ENCODE data around the gene FNDC7.
"Not testable (repeated sequence)": the region's sequence is repeated elsewhere in the genome, so short reads cannot be mapped to it uniquely, and the experiment has no call there.

The FNDC7 gene

DNA sequence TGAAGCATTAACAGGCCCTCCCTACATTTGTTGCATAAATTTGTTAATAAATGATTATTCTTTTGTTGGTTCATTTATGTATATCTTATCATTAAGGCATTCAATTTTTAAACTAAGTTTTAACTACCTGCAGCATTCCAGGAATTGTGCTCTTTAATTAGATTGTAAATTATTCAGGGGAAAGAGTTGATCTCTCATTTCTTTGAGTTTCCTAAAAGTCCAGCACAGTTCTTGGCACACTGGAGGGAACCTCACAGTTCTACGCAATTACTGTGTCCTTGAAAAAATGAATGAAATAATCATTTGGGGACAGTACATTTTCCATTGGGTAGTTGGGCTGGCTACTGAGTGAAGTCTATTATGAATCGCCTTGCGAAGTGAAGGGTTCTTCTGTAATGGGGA, 33.3 kb downstream of the FNDC7 start:
- DNase-seq: no peak

DNA sequence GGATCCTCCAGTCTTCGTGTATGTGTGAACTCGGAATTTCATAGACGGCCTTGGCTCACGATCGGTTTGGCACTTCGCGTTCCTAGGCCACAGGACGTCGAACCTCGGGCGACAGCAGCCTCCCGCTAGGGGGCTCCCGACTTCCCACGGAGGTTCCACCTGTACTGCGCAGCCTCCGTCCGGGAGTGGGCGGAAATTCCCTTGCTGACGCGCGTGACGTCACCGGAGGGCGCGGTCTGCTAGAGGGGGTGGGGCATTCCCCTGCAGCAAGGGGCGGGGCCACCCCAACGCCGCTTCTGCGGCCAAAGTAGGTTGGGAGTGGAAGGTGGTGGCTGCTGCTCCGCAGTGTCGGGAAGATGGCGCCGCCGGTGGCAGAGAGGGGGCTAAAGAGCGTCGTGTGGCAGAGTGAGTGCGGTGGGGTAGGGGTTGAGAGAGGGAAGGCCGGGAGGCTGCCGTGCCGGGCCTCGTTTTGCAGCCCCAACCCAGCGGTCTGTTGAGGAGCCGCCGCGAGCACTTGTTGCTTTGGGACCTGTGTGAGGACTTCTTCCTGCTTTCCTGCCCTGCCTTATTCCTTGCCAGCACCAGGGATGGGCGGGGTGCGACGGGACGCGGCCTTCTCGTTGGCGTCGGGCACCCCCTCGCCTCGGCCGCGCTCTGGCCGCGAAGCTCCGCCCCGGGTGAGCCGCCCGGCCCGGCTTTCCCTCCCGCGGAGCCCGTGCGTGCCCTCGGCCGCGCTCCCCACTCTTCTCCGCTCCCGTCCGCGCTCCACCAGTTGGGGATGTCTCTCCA, 33.9 kb downstream of the FNDC7 start, which contains the start of gene STXBP3:
TSS of gene STXBP3 (plus strand) at position 293 of the 789 bp plus-strand sequence. CDS start at position 357, 64 bp downstream.
- peak; percentile 100 for DNase-seq

DNA sequence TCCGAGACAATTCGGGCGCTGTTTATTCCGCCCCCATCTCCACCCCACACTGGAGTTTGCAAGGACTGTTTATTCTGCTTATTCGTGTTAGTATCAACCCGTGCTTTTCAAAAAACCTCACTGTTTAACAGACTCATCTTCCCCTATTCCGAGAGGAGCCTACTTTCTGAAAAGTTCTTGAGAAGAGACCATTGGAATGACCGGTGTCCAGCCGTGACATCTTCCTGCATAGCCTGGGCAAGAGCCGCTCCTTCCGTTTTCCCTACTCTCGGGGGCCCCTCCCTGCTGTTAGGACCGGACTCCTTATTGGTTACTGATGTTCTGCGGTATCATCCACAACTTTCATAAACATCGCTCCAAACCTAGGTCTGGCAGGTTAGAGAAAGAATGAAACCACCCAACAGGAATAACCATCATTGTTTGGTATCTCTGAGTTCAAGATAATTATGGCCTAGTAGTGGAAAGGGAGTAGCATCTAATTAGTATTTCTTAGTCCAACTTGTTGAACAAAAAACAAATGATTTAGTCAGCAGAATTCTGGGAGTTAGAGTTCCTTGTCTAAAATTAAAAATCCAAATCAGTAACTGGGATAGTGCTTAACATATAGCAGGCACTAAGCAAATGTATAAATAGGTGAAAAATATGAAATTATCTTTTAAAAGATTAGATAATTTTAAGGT, 34.6 kb downstream of the FNDC7 start:
- DNase-seq: peak; percentile 46 to 64

DNA sequence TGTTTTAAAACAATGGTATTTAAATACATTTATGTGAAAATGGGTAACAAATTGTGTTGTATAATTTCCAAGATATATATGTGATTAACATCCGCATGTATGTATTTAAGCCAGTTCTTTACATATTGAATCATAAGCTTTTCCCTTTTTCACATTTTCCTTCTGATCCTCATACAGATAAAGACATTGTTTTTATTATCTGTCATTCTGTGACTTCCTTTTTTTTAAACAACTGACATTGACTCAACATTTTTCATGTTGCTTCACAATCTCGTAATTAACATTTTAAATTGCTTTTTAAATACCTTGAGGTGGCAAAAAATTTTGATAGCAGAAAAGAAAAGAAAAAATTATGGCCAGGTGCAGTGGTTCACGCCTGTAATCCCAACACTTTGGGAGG, 35.2 kb downstream of the FNDC7 start:
- no peak for DNase-seq

DNA sequence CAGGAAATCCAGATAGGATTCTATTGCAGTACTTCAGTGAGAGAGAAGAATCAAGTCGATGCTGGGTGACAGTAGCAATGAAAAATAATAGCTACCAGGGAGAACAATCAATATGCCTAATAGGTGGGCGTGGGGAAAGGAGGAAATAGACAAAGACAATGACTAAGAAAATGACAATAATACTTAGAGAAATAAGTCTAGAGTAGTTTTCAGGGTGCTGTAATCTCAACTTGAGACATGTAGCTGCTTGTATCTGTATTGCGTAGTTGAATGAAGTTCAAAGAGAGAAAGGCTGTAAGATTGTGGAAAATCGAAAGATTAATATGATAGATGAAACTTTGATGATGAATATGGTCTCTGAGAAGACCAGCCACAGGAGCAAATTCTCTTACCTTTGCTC, 36.4 kb downstream of the FNDC7 start:
- DNase-seq: no peak

DNA sequence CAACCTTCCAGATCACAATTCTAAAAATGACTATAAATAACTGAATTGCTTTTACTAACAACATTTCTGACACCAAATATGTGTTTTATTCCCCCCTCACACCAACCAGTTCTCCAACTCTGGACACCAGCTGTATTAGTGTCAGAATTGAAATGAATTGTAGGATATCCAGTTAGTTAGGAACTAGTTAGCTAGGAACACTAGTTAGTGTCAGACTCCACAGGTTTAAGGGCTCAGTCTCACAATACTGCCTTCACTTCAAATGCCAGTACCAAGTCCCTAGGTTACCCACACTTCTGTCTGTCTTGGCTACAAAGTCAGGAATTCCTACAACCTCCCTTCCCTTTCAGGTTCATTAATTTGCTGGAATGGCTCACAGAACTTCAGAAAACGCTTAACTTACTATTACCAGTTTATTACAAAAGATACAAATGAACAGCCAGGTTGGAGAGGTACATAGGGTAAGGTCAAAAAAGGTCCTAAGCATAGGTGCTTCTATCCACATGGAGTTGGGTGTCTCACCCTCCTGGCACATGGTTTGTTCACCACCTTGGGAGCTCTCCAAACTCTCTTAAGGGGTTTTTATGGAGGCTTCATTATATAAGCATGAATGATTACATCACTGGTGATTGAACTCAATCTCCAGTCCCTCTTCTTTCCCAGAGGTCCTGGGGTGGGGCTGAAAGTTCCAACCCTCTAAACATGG, 37.9 kb downstream of the FNDC7 start:
- no peak for DNase-seq

DNA sequence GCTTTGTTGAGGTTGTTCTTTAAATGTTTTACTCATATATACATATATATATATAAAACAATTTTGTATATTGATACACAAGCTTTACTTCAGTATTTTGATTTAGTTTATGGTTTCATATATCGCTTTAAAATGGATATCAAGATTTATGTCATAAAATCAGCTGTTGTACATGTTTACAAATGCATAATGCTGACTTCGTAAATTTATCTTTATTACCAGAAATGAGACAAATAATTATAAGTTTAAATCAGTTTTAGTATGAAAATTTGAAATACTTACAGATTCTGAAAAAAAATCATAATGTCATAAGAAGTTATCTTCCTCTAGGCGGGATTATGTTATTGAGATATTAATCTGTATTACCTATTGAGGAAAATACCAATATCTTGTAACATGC, 40.7 kb downstream of the FNDC7 start:
- no peak for DNase-seq

DNA sequence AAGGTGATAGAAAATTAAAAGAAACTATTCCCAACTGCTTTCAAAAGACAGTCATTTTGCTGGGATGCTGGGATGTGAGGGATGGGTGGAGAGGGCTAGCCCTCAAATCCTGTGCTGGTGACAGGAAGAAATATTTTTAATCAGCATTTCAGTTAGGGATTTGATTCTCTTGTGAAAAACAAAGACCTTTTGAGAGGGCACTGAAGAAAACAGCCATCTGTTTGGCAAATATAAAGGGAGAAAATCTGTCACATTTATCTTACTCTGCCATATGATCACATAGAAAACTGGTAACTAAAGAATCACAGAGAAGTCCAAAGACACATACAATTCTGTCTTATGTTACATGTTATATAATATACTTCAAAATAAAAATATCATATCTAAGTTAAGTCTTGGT, 46.1 kb downstream of the FNDC7 start:
- no peak for DNase-seq

DNA sequence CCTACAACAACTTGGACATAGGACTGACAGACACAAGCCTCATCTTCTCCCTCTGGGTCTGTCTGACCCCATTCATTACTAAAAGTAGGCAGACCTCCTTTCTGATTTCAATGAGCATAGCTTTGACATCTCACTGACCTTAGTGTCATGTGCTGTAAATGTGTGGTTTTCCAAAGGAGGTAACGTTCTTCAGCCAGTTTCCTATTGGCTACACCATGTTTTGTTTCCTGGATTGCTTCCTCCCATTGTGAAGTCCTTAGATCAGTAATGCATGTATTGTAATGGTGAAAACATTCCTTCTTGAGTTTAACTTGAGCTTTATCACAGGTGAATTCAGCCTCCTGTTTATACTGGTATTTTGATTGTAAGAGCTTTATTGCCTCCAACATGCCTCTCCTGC, 54.4 kb downstream of the FNDC7 start:
- no peak for DNase-seq

DNA sequence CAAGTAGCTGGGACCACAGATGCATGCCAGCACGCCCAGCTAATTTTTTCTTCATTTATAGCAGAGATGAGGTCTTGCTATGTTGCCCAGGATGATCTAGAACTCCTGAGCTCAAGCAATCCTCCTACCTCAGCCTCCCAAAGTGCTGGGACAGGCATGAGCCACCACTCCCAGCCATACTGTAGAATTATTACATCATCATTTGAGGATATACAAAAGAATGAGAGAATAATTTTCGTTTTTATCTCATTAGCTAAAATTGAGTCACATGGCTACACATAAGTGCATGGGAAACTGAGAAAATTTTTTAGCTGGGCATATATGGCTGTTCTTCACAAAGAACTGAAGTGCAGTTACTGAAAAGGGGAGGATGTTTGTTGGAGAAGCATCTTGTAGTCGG, 55.0 kb downstream of the FNDC7 start:
- DNase-seq: no peak

DNA sequence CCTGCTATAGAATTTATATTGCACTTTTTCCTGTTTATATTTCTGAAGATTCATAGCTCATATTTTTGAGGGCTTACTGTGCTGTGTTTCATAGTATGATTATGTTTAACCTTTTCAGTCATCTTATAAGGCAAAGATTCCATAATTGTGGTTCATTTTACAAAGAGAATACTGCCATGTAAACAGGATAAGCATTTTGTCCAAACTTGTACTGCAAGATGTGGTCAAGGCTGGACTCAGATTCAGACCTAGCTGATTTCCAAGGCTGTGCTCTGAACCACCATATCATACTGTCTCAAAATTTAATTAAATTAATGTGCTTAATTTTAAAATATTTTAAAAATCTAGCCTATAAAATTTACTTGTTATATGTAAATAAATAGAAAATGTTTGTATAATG, 65.1 kb downstream of the FNDC7 start:
- DNase-seq: no peak

DNA sequence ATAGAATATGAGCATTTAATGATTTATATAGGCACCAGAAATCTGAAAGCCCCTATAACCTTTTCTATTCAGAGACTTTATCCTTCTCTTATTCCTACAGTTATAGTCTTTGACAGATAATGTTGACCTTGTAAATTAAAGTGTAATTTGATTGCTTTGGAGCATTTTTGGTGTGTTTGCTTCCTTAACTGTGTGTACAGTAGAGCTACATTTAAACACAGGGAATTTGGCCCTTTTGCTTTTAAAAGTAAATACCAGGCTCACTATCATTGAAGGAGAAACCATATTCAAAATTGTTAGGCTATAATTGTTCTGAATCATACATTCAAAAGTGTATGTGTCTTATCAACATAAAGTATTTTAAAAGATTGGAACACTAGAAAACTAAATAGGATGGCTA, 66.7 kb downstream of the FNDC7 start:
- DNase-seq: no peak

DNA sequence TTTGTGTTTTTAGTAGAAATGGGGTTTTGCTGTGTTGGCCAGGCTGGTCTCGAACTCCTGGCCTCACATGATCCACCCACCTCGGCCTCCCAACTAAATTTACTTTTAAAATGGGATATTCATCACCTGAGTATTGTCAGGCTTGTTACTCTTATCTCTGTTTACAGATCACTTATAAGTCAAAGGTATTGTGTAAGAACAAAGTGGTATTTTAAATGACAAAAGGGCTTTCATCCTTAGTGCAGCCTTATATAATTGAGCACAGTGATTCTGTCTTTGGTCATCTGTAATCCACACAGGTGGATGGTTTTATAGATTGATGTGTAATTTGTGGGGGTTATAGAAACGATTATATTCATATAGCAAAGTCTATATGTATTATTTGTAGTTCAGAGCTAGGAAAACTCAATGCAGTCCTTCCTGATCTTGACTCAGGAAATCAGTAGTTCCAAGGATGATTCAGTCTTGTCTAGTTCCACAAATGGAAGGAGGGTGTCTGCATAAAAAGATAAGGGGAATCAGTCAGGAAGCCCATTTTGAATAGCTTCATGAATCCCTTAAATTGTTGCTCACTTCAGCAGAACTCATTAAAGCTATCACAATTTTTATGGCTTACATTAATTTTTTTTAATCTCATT, 68.3 kb downstream of the FNDC7 start:
- no peak for DNase-seq

DNA sequence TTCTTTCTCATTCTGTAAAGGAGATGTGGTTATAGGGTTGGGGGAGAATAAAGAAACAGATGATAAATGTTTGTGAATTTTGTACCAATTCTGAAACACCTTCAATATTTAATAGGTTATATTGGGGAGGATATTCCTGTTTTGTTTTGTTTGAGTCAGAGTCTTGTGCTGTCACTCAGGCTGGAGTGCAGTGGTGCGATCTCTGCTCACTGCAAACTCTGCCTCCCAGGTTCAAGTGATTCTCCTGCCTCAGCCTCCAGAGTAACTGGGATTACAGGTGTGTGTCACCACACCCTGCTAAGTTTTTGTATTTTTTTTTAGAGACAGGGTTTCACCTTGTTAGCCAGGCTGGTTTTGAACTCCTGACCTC, 68.9 kb downstream of the FNDC7 start:
- DNase-seq: not testable (repeated sequence)

DNA sequence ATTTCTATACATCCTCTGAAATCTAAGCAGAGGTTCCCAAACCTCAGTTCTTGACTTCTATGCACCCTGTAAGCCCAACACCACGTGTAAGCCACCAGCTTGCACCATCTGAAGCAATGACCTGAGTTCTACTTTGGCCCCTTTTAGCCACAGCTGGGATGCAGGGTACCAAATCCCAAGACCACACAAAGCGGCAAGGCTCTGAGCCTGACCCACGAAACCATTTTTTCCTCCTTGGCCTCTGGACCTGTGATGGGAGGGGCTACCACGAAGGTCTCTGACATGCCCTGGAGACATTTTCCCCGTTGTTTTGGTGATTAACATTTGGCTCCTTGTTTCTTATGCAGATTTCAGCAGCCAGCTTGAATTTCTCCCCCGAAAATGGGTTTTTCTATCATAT, 72.6 kb downstream of the FNDC7 start:
- no peak for DNase-seq

DNA sequence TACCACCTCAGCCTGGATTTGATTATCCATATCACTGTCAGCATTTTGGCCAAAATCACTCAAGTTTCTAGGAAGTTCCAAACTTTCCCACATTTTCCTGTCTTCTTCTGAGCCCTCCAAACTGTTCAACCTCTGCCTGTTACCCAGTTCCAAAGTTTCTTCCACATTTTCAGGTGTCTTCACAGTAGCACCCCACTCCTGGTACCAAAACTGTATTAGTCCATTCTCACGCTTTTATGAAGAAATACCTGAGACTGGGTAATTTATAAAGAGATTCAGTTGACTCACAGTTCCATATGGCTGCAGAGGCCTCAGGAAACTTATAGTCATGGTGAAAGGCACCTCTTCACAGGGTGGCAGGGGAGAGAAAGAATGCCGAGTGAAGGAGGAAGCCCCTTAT, 73.2 kb downstream of the FNDC7 start:
- DNase-seq: no peak

DNA sequence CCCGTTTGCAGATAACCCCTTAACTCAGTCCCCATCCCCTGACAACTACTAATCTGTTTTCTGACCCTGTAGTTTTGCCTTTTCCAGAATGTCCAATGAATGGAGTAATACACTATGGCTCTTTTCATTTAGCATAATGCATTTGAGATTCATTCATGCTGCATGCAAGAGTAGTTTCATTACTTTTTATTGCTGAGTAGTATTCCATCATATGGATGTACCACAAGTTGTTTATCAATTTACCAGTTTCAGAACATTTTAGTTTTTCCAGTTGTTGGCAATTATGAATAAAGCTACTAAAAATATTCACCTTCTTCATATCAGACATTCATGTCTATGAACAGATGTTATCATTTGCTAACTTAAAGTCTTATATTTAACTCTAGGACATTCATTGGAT, 79.1 kb downstream of the FNDC7 start:
- no peak for DNase-seq

Data from activated CD4-positive, alpha-beta T cell treated with anti-CD3 and anti-CD28 coated beads, Interleukin-2, amount 50 U/mL, for 48 hours (primary cell).